ENCODE measurements around the gene REELD1.

DNA sequence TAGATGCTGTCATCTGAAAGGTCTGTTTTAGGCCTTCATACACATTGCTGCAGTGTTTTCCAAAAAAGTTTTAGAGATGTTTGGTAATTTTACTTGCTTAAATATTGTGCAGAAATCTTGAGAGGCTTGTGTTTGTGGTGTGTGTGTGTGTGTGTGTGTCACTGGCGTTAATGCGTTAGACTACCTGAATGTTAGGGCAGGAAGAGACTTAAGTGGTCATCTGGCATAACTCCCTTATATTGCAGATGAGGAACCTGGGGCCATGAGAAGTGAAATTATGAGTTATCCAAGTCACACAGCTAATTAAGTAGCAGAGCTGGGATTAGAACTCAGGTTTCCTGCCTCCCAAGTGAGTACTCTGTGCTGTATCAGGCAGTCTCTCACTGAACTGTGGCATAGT lies 37.4 kb upstream of the REELD1 start:
- TF ChIP-seq, protein P1, sequence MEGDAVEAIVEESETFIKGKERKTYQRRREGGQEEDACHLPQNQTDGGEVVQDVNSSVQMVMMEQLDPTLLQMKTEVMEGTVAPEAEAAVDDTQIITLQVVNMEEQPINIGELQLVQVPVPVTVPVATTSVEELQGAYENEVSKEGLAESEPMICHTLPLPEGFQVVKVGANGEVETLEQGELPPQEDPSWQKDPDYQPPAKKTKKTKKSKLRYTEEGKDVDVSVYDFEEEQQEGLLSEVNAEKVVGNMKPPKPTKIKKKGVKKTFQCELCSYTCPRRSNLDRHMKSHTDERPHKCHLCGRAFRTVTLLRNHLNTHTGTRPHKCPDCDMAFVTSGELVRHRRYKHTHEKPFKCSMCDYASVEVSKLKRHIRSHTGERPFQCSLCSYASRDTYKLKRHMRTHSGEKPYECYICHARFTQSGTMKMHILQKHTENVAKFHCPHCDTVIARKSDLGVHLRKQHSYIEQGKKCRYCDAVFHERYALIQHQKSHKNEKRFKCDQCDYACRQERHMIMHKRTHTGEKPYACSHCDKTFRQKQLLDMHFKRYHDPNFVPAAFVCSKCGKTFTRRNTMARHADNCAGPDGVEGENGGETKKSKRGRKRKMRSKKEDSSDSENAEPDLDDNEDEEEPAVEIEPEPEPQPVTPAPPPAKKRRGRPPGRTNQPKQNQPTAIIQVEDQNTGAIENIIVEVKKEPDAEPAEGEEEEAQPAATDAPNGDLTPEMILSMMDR (conservative IDR thresholded peaks at IDR 0.05; ENCODE audit: low read depth, low read length), result no peak
- no peak for TF ChIP-seq POLR2A (IDR thresholded peaks at IDR 0.05; ENCODE audit: low read depth, low read length)
- no peak for TF ChIP-seq RFX5 (IDR thresholded peaks at IDR 0.05; ENCODE audit: low read depth, low read length)
- no peak for TF ChIP-seq MXI1 (IDR thresholded peaks at IDR 0.05; ENCODE audit: borderline replicate concordance, low read depth, low read length)
- TF ChIP-seq CEBPB (IDR thresholded peaks at IDR 0.05; ENCODE audit: low read depth, low read length), result no peak
- TF ChIP-seq FOS (IDR thresholded peaks at IDR 0.05; ENCODE audit: low read depth, low read length), result no peak
- TF ChIP-seq, protein P2, sequence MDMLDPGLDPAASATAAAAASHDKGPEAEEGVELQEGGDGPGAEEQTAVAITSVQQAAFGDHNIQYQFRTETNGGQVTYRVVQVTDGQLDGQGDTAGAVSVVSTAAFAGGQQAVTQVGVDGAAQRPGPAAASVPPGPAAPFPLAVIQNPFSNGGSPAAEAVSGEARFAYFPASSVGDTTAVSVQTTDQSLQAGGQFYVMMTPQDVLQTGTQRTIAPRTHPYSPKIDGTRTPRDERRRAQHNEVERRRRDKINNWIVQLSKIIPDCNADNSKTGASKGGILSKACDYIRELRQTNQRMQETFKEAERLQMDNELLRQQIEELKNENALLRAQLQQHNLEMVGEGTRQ (IDR thresholded peaks at IDR 0.05; ENCODE audit: low read depth, low read length), result no peak

Measured in IMR-90 (cell line).